ENCODE results near the gene PPP3CA. TPM values are rescaled to one million over a fixed set of nuclear protein-coding genes. Genes with fewer than 3 reads are reported as not detected.

The PPP3CA gene
- total and polyA plus RNA-seq, 2 of the 8 experiments (the other 6 are each of a cell fraction or from before 2014, with no cell fraction given), result 7.9 to 35.0 TPM

GRCh38 chr4:101081166-101081565 lies 266.2 kb downstream of the PPP3CA start (continued):
- TF ChIP-seq CHD7 (IDR thresholded peaks at IDR 0.05; ENCODE audit: insufficient replicate concordance, low read length) (no peak), PHF8 (conservative IDR thresholded peaks at IDR 0.05; ENCODE audit: low read depth, low read length) (no peak), USF2 (IDR thresholded peaks at IDR 0.05; ENCODE audit: low read length) (no peak), BCL11A (IDR thresholded peaks at IDR 0.05; ENCODE audit: low read depth in 2 of 2, low read length in 2 of 2) (no peak), SP1 (IDR thresholded peaks at IDR 0.05; ENCODE audit: low read depth, low read length) (no peak), NRF1 (IDR thresholded peaks at IDR 0.05; ENCODE audit: low read depth, low read length) (no peak)

All from H1 (cell line).